ENCODE data around the gene ARHGAP21. TPM values are rescaled to one million over a fixed set of nuclear protein-coding genes. Genes with fewer than 3 reads are reported as not detected.

ARHGAP21 gene
- total RNA-seq, 4 donors from 2014 or later = 104 to 128 (median 114) TPM

GRCh38 chr10:24701447-24701846 is 22.2 kb downstream of the ARHGAP21 start:
- DNase-seq (ENCODE audit: low spot score) = no peak
- ATAC-seq (ENCODE audit: low FRiP score) = no peak
- TF ChIP-seq, protein P1, sequence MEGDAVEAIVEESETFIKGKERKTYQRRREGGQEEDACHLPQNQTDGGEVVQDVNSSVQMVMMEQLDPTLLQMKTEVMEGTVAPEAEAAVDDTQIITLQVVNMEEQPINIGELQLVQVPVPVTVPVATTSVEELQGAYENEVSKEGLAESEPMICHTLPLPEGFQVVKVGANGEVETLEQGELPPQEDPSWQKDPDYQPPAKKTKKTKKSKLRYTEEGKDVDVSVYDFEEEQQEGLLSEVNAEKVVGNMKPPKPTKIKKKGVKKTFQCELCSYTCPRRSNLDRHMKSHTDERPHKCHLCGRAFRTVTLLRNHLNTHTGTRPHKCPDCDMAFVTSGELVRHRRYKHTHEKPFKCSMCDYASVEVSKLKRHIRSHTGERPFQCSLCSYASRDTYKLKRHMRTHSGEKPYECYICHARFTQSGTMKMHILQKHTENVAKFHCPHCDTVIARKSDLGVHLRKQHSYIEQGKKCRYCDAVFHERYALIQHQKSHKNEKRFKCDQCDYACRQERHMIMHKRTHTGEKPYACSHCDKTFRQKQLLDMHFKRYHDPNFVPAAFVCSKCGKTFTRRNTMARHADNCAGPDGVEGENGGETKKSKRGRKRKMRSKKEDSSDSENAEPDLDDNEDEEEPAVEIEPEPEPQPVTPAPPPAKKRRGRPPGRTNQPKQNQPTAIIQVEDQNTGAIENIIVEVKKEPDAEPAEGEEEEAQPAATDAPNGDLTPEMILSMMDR (IDR thresholded peaks at IDR 0.05) = no peak

DNA sequence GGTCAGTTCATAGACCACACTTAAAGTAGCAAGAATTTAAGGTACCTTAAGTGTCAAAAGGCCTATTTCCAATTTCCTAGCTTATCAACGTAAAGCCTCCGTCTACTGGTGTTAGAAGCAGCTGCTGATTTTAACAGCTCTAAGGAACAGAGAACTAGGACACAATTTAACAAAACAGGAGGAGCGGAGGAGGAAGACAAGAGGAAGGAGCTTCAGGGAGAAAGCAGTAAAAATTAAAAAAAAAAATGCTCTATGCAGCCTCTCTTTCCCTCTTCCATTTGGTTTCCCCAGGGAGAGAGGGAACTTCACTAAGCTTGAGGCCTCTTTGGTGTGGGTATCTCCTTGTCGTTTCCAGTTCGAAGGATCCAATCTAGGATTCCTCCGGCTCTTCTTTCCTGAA is 22.7 kb downstream of the ARHGAP21 start:
- no peak for ATAC-seq (ENCODE audit: low FRiP score)
- TF ChIP-seq, protein P1 (IDR thresholded peaks at IDR 0.05) = no peak

DNA sequence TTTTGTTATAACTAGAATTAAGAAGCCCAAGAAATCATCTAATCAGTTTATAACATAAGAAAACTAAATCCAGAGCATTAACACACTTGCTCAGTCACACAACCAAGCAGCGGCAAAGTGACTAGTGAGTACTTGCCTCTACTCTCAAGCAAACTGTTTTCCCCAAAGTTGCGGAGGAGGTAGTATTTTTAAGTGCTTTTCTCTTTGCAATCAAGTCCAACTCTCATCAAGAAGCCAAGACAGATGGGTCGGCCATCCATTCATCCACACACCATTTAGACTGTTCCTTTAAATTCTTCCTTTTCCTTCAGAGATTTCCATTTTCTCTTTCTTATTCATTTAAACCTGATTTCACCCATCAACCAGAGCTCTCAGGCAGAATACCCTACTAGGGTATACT is 25.4 kb downstream of the ARHGAP21 start:
- no peak for ATAC-seq (ENCODE audit: low FRiP score)
- TF ChIP-seq, protein P1 (IDR thresholded peaks at IDR 0.05) = no peak

More for the DNA sequence above, 22.7 kb downstream of the ARHGAP21 start:
- DNase-seq (ENCODE audit: low spot score) = no peak

GRCh38 chr10:24697080-24697479 is 26.6 kb downstream of the ARHGAP21 start:
- ATAC-seq (ENCODE audit: low FRiP score) (no peak), DNase-seq (ENCODE audit: low spot score) (no peak)
- TF ChIP-seq, protein P1 (IDR thresholded peaks at IDR 0.05) = no peak

More for the DNA sequence above, 25.4 kb downstream of the ARHGAP21 start:
- DNase-seq (ENCODE audit: low spot score) = no peak

DNA sequence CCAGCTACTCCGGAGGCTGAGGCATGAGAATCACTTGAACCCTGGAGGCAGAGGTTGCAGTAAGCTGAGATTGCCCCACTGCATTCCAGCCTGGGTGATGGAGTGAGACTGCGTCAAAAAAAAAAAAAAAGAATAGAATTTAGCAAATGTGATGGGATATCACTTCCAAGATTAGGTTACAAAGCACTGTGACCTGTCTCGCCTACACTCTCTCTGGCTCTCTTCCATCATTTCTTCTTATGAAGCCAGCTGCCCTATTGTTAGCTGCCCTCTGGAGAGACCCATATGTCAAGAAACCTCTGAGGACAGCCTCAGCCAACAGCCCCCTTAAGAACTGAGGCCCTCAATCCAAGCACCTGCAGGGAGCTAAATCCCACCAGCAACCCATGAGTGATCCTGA is 28.2 kb downstream of the ARHGAP21 start:
- TF ChIP-seq, protein P1 (IDR thresholded peaks at IDR 0.05) = no peak
- DNase-seq (ENCODE audit: low spot score) (no peak), ATAC-seq (ENCODE audit: low FRiP score) (no peak)

GRCh38 chr10:24694086-24694485 is 29.6 kb downstream of the ARHGAP21 start:
- no peak for ATAC-seq (ENCODE audit: low FRiP score)
- no peak for DNase-seq (ENCODE audit: low spot score)
- TF ChIP-seq, protein P1 (IDR thresholded peaks at IDR 0.05) = no peak

DNA sequence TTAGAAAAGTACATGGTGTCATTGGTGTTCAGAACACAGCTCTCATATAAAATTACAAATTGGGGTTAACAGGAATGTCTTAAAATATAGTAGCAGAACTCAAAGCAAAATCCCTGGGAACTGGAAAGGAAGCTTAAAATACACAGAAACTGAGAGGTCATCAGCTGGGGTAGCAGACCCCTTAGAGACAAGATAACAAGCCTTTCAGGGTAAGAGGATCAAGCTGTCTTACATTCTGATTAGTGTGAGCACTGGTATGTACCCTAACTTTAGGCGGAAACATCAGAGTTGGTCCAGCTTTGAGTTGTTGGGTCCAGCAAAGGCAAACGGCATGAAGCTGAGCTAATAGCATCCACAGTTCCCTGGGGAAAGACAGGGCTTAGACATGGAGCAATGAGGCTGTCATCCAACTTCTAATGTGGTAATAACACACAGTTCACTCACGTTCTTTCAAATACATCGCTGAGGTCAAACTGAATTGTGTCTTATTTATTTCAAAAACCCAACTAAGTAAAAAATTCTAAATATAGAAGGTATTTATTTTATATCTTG is 32.6 kb downstream of the ARHGAP21 start:
- TF ChIP-seq, protein P1 (IDR thresholded peaks at IDR 0.05) = no peak
- DNase-seq (ENCODE audit: low spot score) (no peak), ATAC-seq (ENCODE audit: low FRiP score) (peak; percentile 62)

All from omental fat pad (tissue), 4 donors.